ENCODE measurements around the gene KBTBD12. TPM values are rescaled to one million over a fixed set of nuclear protein-coding genes. Genes with fewer than 3 reads are reported as not detected.
A peak's percentile ranks its signal among the peaks of the same experiment; 100 is the strongest.

The KBTBD12 gene
- total and polyA plus RNA-seq, 2 of the 13 experiments (the other 11 are each of a cell fraction or from before 2014, with no cell fraction given) = not detected

- TF ChIP-seq MEIS1 (CRISPR knock-in tag; IDR thresholded peaks at IDR 0.05; ENCODE audit: borderline replicate concordance) = peak; percentile 64; the same call in 1 of the 2 replicates
- no peak for TF ChIP-seq ZNF350 (CRISPR knock-in tag; IDR thresholded peaks at IDR 0.05; ENCODE audit: borderline replicate concordance, low read depth)
- TF ChIP-seq HMG20A (CRISPR knock-in tag; IDR thresholded peaks at IDR 0.05; ENCODE audit: borderline replicate concordance) = peak; percentile 62; the same call in 1 of the 2 replicates
- TF ChIP-seq MXD3 (CRISPR knock-in tag; IDR thresholded peaks at IDR 0.05) = no peak
- TF ChIP-seq ZNF609 (CRISPR knock-in tag; IDR thresholded peaks at IDR 0.05; ENCODE audit: borderline replicate concordance) = peak; percentile 44; the same call in 1 of the 2 replicates
- TF ChIP-seq ZBTB20 (CRISPR knock-in tag; IDR thresholded peaks at IDR 0.05; ENCODE audit: borderline replicate concordance, low read depth) = 0 out of 2 replicates have a peak, but pooled peaks have one; percentile 30
- TF ChIP-seq PRDM4 (CRISPR knock-in tag; IDR thresholded peaks at IDR 0.05; ENCODE audit: borderline replicate concordance) = no peak
- TF ChIP-seq ASH2L (IDR thresholded peaks at IDR 0.05; ENCODE audit: insufficient read length, low read depth, low read length) = no peak
- no peak for TF ChIP-seq ZBTB2 (CRISPR knock-in tag; IDR thresholded peaks at IDR 0.05; ENCODE audit: low read depth)
- TF ChIP-seq NR0B2 (CRISPR knock-in tag; IDR thresholded peaks at IDR 0.05) = no peak
- no peak for TF ChIP-seq SKI (IDR thresholded peaks at IDR 0.05; ENCODE audit: partially characterized antibody)
- 0 out of 2 replicates have a peak, but pooled peaks have one; percentile 11 for TF ChIP-seq ZBTB25 (CRISPR knock-in tag; IDR thresholded peaks at IDR 0.05)
- TF ChIP-seq ZNF331 (CRISPR knock-in tag; IDR thresholded peaks at IDR 0.05) = peak; percentile 38; the same call in 1 of the 2 replicates
- peak; percentile 69 for TF ChIP-seq FOXA3 (CRISPR knock-in tag; IDR thresholded peaks at IDR 0.05)
- no peak for TF ChIP-seq MBD4 (IDR thresholded peaks at IDR 0.05; ENCODE audit: borderline replicate concordance, low read length)
- TF ChIP-seq SOX13 (IDR thresholded peaks at IDR 0.05) = no peak
- peak in 1 of 2 experiments; percentile 80; a peak in 2 of 4 replicates for TF ChIP-seq SOX13 (CRISPR knock-in tag; conservative IDR thresholded peaks at IDR 0.05 in 1 of 2, IDR thresholded peaks at IDR 0.05 in 1 of 2)
- peak; percentile 50; the same call in 1 of the 2 replicates for TF ChIP-seq TBX3 (IDR thresholded peaks at IDR 0.05; ENCODE audit: borderline replicate concordance)
Measured at GRCh38 chr3:128036119-128036518, 121.1 kb downstream of the KBTBD12 start (continued).

All from HepG2 (cell line).